HG02763 (cell line): ENCODE results near the gene CAMKV.

ENCODE experiments used
- ATAC-seq: cut with Tn5 transposase; IDR thresholded peaks from one replicate; pipeline ENCODE4 v1.9.1; 2021; ENCODE audit warnings: mild to moderate bottlenecking, moderate library complexity; ENCODE audit not compliant: unreplicated experiment

Gene CAMKV

DNA sequence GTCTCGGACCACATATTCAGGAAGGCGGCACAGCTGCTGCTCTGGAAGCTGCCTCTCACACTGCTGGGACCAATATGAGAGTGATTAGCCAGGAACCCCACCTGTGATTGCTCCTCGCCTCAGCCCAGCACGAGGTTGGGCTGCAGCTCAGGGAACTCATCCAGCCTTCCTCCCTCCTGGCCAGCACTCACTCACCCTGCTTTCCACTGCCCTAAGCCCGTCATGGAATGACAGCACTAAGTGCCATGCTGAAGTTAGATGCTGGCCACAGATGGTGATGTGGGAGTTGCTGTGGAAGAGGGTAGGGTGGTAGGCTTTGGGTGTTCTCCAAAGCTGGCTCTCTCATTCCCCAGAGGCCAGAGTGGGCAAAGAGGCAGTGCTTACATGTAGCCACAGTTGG lies 26.6 kb upstream of the CAMKV start:
- ATAC-seq, result no peak

DNA sequence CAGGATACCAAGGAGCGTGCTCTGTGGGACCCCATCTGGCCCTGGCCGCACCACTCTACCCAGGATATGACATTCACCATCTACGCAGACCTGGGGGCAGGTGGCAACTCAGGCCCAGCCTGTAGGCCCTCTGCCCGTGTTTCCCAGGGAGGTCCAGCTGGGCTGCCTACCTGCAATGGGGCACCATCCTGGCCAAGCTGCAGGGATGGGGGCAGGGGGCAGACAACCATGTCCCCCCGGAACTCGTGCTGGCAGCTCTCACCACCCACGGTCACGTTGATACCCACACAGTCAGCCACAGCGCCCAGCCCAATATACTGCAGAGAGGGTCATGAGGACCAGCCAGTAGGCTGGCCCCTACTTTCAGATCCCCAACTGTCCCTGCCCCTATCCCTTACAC lies 26.1 kb upstream of the CAMKV start:
- no peak for ATAC-seq

DNA sequence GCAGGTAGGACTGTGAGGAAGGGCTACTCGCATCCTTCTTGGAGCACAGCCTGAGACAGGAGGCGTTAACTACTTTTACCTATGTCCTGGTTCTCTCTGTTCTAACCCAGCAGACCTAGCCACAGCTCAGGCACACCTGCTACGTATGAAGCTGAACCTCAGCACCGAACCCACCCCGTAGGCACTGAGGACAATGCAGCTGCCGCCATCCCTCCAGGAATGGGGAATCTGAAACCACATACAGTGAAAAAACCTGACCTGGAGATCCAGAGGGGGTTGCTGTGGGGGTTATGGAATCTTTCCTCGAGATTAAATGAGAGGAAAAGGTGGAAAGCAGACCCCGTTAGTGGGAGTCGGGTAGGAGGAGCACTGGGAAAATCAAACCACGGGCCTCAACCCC lies 19.6 kb upstream of the CAMKV start:
- no peak for ATAC-seq

DNA sequence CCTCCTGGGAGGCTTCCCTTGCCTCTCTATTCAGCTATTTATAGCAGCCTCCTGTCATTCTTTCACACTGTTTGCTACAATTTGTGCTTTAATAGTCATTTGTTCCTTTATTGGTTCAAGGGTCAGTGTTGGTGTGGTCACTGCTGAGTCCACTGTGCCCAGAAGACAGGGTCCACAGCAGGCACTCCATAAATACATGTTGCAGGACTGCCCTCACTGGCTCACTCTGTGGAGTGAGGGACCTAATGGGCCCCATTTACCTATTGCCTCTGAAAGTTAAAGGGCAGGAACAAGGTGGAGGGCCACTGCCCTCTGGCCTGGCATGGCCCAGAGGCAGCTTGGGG lies 17.2 kb upstream of the CAMKV start:
- no peak for ATAC-seq

DNA sequence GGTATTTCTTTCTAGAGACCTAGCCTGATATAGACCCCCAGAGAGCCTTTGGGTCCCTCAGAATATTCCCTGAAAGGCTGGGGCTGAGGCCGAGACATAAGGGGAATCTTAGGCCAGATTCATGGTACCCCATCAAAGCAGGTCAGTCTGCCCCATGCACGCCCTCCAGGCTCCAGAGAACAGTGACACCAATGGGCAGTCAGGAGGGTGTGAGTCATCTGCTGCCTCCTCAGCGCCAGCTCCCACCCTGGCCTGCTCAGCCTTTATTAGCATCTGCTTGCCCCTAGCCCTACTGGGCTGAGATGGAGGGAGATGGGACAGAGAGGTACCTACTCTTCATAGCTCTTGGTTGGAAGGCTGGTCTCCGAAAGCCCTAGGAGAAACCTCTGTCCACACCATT lies 14.3 kb upstream of the CAMKV start:
- no peak for ATAC-seq

DNA sequence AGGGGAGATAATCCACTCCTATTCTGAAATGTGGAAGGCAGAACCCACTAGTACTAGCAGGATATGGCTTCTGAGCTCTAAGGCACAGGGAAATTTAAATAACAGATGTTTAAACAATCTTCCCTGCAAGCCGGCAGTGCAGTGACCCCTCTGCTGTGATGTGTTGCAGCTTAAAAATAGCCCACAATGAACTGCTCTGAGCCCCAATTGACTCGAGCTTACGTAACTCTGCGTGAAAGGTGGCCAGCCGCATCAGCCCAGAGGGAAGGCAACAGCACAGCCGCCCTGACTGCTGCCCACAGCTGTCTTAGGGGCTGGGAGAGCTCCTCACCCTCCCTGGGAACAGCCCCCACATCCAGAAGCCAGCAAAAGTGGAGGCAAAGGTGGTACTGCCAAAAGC lies 12.5 kb upstream of the CAMKV start:
- ATAC-seq, result no peak

DNA sequence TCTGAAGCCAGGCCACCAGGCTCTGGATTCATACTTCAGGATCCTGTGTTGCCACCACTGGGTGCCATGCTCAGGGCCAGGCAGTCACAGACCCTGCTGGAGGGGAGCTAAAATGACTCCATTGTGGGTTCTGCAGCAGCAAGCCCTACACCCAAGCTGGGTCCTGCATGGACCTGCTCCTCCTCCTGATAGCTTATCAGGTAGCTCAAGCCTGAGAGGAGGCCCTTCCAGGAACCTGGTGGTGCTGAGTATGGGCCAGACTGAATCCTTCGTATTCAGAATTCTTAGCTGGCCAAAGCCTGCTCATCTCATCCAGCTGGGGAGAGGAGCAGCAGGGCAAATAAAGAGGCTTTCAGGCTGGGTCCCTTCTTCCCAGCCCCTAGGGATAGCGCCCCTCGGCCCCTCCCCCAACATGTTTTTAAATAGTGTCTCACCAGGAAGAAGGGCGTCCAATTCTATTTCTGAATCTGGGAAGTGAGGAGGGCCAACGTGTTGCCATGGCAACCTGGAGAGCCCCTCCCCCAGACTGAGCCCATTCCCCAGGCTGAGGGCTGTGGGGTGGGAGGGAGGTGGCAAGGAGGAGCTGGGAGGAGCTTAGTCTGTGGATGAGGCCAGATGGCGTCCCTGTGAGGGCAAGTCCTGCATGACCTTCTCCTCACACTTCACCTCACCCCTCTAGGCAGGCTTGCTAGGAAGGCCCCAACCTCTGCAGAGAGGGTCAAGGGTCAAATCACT lies 11.0 kb upstream of the CAMKV start:
- no peak for ATAC-seq

DNA sequence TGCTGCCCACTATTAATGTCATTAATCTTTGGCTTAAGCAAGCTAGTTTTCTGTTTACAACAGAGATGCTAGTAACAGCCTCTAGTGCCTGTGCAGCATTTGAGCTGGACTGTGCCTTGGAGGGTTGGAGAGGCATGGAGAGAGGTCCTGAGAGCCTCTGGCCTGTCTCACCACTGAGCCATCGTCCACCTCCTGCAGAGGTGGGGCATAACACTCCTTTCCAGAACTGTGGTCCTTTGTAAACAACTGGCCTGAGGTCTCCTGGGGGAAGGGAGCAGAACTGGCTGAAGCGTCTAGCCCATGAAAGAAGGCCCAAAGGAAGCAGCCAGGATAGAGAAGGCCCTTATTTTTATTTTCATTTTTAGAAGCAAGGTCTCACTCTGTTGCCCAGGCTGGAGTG lies 10.0 kb upstream of the CAMKV start:
- ATAC-seq, result no peak

DNA sequence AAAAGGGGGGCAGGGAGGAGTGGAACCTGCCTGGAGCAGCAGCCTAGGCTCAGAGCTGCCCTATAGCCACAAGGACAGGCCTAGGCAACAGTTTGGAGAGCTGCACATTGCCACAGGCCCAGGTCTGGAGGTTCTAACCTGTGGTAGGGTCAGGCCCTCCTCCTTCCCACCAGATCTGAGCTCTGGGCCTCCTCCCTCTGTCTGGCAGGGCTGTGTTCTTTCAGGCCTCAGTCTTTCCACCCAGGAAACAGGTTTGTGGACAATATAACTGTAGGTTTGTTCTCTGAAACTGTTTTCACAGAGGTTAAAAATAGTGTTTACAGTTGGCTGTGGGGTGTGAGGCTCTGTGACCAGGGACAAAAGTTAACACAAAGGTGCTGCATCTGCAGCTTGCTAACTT lies 9.0 kb upstream of the CAMKV start:
- ATAC-seq, result no peak

DNA sequence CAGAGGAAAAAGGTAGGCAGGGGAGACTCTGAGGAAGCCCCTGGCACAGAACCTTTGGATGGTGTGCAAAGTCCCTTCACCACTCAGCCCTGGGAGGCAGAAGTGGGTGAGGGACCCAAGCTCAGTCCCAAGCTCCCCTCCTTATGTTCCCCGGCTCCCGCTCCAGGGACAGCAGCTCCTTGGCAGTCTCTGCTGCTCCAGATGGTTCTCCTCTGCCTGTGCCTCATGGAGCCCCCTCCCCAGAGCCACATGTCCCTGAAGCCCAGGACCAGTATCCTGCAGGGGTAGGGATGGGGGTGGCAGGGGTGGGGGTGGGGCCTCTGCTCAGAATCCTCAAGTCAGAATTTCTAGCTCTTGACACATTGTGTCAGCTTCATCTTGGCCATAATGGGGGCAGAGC lies 8.0 kb upstream of the CAMKV start:
- no peak for ATAC-seq

DNA sequence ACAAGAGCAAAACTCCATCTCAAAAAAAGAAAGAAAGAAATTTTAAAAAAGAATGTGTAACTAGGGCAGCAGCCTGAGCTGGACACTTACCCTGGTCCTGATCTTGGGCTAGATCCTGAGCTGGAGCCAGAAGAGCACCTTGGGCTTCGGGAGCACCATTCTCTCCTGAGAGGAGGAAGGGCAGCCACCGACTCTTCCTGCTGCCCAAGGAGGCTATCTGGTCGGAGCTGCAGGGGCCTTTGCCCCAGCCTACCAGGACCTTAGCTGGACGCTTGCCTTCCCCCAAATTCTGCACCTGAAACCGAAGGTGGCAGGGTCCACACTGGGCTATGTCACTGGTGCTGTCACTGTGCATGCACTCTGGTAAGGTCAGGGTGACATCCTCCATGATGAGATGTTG lies 6.9 kb upstream of the CAMKV start:
- no peak for ATAC-seq

DNA sequence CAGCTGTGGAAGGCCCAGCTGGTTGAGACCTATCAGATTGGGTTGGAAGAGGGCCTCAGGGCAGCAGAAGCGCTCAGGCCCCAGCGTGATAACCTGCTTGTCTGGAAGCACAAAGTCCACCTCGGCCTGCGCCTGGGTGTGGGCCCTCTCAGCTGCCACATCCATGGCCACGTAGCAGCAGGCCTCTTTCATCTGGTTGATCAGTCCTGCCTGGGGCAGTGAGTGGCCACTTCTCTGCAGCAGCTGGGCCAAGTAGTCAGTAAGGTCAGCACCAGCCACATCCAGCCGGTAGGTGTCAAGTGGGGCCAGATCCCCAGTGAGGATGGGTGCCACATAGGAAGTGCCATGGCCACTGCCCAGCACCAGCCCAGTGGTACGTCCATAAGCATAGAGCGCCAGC lies 3.9 kb upstream of the CAMKV start:
- ATAC-seq, result no peak

DNA sequence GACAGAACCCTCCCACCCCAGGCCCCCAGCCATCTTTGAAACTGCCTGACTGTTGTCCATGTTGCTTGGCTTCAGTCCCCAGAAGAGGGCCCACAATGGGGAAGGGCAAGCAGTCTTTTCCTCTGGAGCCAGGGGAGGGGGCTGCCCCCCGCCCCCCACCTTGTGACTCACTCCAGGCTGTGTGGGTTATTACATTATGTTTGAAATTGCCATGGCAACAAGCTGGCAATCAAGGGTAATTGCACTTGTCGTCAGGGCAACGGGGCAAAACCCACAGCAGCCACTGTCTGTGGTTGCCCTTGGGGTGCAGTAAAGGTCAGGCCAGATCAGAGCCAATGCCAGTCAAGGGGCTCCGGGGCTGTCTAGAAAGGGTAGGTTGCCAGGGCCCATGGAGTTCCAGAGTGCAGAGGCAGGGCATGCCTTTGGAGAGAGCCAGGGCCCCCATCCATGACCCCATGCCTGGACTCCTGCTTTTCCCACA lies 3.1 kb upstream of the CAMKV start:
- no peak for ATAC-seq

DNA sequence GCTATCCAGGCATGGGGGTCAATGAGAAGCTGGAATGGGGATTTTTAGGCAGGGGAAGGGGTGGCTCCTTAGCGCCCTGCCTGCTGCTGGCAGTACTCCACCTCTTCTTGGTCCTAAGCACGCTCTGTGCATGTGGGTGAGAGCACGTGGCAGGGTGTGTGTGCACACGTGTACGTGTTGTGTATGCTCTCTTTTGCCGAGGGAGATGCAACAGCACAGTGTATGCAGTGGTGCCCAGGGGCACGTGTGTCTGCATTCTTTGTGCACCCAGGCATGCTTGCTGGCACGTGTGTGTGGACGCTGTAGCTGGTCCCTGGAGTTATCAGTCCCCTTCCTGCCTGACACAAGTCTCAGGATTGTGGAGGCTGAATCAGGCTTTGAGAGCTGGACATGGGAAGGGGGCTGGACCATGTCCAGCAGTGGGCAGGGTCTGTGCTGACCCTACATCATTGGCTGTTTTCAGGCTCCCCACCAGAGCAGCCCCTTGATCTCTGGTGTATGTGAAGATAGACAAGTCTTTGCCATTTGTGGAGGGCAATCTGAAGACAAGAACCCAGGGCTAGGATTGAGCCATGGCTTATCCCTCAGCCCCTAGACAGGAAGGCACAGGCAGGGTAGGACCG lies 1.9 kb upstream of the CAMKV start:
- ATAC-seq, result no peak

DNA sequence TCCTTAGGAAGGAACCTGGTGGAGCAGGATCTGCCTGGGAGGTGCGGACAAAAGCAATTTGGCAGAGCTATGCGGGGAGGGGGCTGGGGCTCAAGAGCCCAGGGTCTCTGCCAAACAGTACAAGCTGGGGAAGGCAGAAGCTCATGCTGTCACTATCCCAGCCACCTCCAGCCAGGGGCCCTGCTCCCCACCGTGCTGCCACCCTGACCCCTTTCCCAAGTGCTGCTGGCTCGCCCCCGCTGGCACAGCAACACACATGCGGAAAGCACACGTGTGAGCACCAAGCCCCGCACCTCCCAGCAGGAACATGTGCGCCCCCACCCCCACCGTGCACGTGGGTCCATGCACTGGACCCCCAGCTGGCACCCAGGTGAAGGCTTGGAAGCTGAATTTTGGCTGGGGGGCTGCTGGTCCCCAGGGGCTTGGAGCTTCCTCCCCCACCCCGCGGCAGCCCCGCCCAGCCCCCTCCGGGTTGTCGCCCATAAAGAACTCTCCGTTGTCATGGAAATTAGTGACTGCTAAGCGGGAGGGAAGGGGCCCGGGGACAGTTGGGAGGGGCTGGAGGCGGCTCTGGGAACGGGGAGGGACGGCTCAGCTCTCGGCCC lies 742 bp downstream of the CAMKV start:
- ATAC-seq, result no peak

DNA sequence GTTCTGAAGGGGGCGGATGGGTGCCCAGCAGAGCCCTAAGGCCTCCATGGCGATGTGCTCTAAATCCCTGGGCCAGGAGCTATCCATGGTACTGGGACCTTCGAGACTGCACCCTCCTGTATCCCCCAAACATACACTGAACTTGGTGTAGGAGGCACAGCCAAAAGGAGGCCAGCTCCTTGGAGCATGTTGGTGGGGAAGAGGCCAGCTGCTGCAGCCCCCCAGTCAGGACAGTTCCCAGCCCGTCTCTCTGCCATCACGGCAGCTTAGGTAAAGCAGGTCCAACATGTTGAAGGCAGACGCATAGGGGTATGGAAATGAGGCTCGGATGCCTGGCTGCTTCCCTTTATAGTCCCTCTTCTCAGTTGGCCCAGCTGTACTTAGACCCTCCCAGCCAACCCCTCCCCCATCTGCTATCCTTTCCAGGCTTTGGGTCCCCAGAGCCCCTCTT lies 1.8 kb downstream of the CAMKV start:
- no peak for ATAC-seq

DNA sequence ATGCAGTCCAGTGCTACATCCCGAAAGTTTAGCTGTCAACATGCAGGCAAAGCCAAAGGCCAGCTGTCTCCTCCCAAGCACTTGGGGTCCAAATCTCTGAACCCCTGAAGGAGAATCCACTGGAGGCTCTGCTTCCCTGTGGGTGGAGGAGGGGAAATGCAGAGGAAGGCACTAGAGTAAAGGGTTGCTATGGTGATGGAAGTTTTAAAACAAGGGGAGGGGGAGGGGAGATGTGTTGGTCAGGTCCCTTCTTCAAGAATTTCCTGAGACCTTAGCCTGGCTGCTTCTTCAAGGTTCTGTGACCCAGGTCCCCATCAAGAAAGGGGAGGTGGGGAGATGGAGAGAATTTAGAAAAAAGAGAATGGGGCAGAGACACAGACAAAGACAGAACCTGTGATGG lies 2.3 kb downstream of the CAMKV start:
- no peak for ATAC-seq

DNA sequence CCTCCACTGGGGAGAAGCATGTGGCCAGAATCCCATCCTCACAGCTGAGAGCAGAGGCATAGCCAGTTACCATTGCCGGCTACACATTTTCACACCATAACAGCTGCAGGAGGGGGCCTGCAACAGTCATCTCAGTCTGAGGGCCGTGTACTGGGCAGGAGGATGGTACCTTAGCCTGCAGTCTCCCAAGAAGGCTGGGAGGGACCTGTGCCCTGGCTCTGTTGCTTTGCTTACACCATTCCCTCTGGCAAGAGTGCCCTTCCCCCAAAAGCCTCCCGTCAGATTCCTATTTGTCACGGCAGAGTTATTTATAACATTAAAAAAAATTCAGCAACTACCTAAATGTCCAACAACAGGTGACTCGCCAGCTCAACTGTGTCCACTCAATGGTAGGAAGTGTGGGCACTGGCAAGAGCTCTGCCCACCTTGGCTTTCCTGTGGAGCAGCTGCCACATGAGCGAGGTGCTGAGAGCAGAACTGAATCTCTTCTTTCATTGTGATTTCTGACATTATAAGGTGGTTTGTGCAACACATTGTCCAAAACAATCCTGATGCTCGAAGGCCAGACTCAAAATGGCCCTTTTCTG lies 4.4 kb downstream of the CAMKV start:
- no peak for ATAC-seq

DNA sequence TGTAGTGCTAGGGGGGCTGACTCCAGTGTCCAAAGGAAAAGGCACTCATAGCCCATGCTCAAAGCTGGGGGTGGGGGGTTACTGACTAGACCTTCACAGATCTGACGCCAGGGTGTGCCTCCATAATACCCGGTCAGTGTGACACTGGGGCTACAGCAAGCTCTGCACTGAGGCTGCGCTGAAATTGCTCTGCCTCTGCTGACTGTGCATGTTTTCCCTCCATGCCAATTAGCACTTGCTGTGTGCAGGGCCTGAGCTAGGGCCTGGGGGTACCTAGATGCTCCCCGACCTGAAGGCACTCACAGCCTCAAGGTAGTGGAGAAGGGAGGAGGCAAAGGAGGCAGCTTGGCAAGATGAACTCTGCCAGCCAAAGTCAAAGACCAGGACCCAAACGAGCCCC lies 5.2 kb downstream of the CAMKV start:
- ATAC-seq, result no peak

DNA sequence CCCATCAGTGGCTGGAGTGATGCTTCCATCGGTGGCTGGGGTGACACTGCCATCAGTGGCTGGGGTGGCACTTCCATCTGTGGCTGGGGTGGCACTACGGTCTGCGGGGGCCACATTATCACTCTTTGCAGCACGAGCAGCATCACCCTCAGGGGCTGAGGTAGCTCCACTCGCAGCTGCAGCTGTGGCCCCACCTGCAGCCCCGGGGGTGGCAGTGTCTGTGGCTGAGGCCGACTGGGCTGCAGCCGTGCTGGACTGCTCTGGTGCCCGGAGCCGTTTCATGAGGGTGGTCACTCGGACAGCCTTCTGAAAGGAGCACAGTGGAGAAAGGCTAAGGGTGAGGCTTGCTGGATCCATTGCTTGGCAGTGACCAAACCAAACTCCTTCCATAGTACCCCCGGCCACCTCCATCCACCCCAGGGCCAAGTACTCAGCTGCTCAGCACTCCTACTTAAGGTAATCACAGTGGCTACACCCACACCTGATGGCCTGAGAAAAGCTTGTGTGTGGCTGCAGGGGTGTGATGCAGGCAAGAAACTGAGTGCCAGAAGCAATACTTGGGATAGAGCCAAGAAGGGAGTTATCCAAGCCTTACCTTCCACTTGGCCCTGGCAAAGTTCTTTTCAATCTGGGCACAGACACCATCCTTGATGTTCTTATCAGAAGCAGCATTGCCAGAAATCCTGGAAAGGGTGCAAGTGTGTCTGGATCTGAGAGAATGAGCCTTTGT lies 10.0 kb downstream of the CAMKV start:
- no peak for ATAC-seq
